Left lung (tissue), 14 donors: ENCODE data around the gene PACC1. TPM values are rescaled to one million over a fixed set of nuclear protein-coding genes. Genes with fewer than 3 reads are reported as not detected.

Experiments
- ATAC-seq: fragments of 200-7000 bp; cut with Tn5 transposase; one replicate; pipeline ENCODE4 v1.9.1; 2020; ENCODE audit warnings: moderate library complexity
- DNase-seq, 4 donors: peaks; one replicate each; pipeline ENCODE4 v3.0.0-alpha.2; 2013 to 2020
- H3K27ac ChIP-seq, 2 donors: fragments of 200-600 bp; sonication (generic) in 1 of 2; one replicate each; pipeline versions ENCODE4 v1.5.0 to v1.8.0; 2020 to 2021
- H3K27me3 ChIP-seq, 2 donors: fragments of 200-600 bp; sonication (generic) in 1 of 2; one replicate each; pipeline versions ENCODE4 v1.5.0 to v1.8.0; 2020 to 2021
- H3K36me3 ChIP-seq, 2 donors: fragments of 200-600 bp; sonication (generic) in 1 of 2; one replicate each; pipeline versions ENCODE4 v1.5.0 to v1.8.0; 2020 to 2021
- H3K4me1 ChIP-seq, 2 donors: fragments of 200-600 bp; one replicate each; pipeline ENCODE4 v1.8.0; 2021
- H3K4me3 ChIP-seq, 2 donors: fragments of 200-600 bp; sonication (generic) in 1 of 2; one replicate each; pipeline versions ENCODE4 v1.5.0 to v1.8.0; 2020 to 2021; ENCODE audit warnings: mild to moderate bottlenecking in 1 of 2
- H3K9me3 ChIP-seq, 2 donors: fragments of 200-600 bp; sonication (generic) in 1 of 2; one replicate each; pipeline versions ENCODE4 v1.5.0 to v1.8.0; 2020 to 2021
- intact Hi-C, 2 donors: fragments of 100-400 bp; cut with DNase I; formaldehyde crosslinking; loops; one replicate each; pipeline versions ENCODE4 v1.11.2 to v1.14.2; 2022
- long read RNA-seq, 12 donors: library from polyadenylated mRNA in 2 of 12; unstranded in 2 of 12; transcript quantifications; one replicate each; pipeline ENCODE4 v2.0.0 and lab custom pipeline, GENCODE V29; 2019 to 2026
- polyA plus RNA-seq, 6 donors: library from polyadenylated mRNA; unstranded; fragments of 120-200 nt; gene quantifications; one replicate each; pipeline ENCODE4 v1.2.1, GENCODE V29; 2013; ENCODE audit not compliant: insufficient read length in 6 of 6
- total RNA-seq, 2 donors: library from RNA; stranded (reverse); fragmentation: NEBNext Ultra II Directional; extraction: Animal tissue kit (Norgen Biotek cat#: 25700); gene quantifications; one replicate each; pipeline ENCODE4 v1.2.1, GENCODE V29; 2021
- TF ChIP-seq, protein P1 (sequence below), 2 donors: fragments of 200-600 bp; sonication (generic) in 1 of 2; IDR thresholded peaks; one replicate each; pipeline versions ENCODE4 v1.5.0 to v1.8.0; 2021; ENCODE audit warnings: antibody characterized with exemption in 2 of 2
- donor health status: DM: no; HTN: yes; CAD: no.
- donor health status: DM: no; HTN: no; CAD: no.

PACC1 gene
- total RNA-seq = 10 to 100 TPM in 1 of 2 donors, 1 to 10 TPM in 1; 7.2 to 11.6 TPM
- 1 to 10 TPM; 7.2 to 9.5 (median 7.6) TPM for polyA plus RNA-seq
- long read RNA-seq, donor 1, transcript TMEM206-201 (8 exons, 2,475 nt) = major isoform, 5 of 11 reads
- long read RNA-seq, donor 1, partial matches to known transcripts = 6 of 11 reads
- long read RNA-seq, donor 1, other reads (novel, unspliced or antisense) = 0 of 11 reads
- long read RNA-seq, donor 2, partial matches to known transcripts = 0 of 2 reads
- long read RNA-seq, donor 2, other reads (novel, unspliced or antisense) = 0 of 2 reads
- long read RNA-seq, donor 3, partial matches to known transcripts = 0 of 2 reads
- long read RNA-seq, donor 3, other reads (novel, unspliced or antisense) = 0 of 2 reads
- long read RNA-seq, donor 4, partial matches to known transcripts = 1 of 3 reads
- long read RNA-seq, donor 4, other reads (novel, unspliced or antisense) = 0 of 3 reads
- long read RNA-seq, donor 5, partial matches to known transcripts = 0 of 4 reads
- long read RNA-seq, donor 5, other reads (novel, unspliced or antisense) = 0 of 4 reads
- long read RNA-seq, donor 6, transcript TMEM206-201 (8 exons, 2,475 nt) = major isoform, 5 of 12 reads
- long read RNA-seq, donor 6, partial matches to known transcripts = 7 of 12 reads
- long read RNA-seq, donor 6, other reads (novel, unspliced or antisense) = 0 of 12 reads
- long read RNA-seq, donor 7, partial matches to known transcripts = 0 of 3 reads
- long read RNA-seq, donor 7, other reads (novel, unspliced or antisense) = 0 of 3 reads
- long read RNA-seq, donor 8, partial matches to known transcripts = 6 of 8 reads
- long read RNA-seq, donor 8, other reads (novel, unspliced or antisense) = 0 of 8 reads
- long read RNA-seq, donor 9 = 0 reads
- long read RNA-seq, donor 10, transcript TMEM206-201 (8 exons, 2,475 nt) = major isoform, 5 of 10 reads
- long read RNA-seq, donor 10, partial matches to known transcripts = 0 of 10 reads
- long read RNA-seq, donor 10, other reads (novel, unspliced or antisense) = 5 of 10 reads
- long read RNA-seq, donor 11, transcript TMEM206-201 (8 exons, 2,475 nt) = major isoform, 33 of 43 reads
- long read RNA-seq, donor 11, partial matches to known transcripts = 9 of 43 reads
- long read RNA-seq, donor 11, other reads (novel, unspliced or antisense) = 0 of 43 reads
- long read RNA-seq, donor 12, partial matches to known transcripts = 0 of 2 reads
- long read RNA-seq, donor 12, other reads (novel, unspliced or antisense) = 0 of 2 reads

DNA sequence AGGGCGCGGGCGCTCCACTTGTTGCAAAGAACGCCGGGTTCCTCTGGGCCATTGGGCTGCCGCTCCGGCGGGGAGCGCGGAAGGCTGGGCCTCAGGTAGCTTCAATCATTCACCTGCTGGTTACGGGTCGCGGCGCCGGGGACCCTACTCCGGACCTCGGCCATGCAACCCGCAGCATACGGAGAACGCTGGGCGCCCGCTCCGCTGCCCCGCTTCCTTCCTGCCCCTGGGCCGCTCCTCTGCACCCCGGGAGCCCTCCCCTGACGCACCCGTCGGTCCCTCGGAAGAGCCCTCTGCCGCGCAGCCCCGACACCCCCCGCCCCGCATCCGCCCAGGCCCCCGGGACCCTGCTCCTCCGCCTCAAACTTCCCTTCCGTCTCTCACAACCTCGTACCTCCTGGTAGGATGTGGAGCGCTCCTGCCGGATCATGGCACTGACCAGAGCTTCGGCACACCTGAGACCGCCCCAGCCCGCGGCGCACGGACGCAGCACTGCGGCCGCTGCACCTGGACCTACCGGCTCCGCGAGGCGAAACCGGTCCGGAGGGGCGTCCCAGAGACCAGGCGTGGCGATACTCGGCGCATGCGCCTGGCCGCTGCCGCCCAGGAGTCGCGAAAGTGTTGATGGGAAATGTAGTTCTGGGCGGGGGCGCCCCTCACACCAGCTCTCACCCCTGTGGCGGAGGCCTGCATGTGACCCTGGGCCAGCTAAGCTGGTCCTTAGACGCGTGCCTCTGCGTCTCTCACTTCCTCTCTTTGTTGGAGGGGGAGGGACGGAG is at the start of gene PACC1:
TSS of gene PACC1 (minus strand) at position 559 of the 779 bp plus-strand sequence. CDS start at position 430, 129 bp downstream.
- DNase-seq = peak; percentile 83 to 95 (median 94)
- ATAC-seq = peak; percentile 98
- TF ChIP-seq, protein P1, sequence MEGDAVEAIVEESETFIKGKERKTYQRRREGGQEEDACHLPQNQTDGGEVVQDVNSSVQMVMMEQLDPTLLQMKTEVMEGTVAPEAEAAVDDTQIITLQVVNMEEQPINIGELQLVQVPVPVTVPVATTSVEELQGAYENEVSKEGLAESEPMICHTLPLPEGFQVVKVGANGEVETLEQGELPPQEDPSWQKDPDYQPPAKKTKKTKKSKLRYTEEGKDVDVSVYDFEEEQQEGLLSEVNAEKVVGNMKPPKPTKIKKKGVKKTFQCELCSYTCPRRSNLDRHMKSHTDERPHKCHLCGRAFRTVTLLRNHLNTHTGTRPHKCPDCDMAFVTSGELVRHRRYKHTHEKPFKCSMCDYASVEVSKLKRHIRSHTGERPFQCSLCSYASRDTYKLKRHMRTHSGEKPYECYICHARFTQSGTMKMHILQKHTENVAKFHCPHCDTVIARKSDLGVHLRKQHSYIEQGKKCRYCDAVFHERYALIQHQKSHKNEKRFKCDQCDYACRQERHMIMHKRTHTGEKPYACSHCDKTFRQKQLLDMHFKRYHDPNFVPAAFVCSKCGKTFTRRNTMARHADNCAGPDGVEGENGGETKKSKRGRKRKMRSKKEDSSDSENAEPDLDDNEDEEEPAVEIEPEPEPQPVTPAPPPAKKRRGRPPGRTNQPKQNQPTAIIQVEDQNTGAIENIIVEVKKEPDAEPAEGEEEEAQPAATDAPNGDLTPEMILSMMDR (IDR thresholded peaks at IDR 0.05) = no peak
- intact Hi-C loops = no loop called here
- Histone ChIP-seq H3K27ac (peak within 1 kb of the TSS; percentile 51 to 70), H3K4me3 (peak within 1 kb of the TSS; percentile 88 to 90), H3K4me1 (peaks cover 0 to 42% of the 10 kb centered on the region in 2 donors), H3K9me3 (no peaks in the 10 kb centered on the region), H3K36me3 (peaks cover 0 to 16% of the 10 kb centered on the region in 2 donors), H3K27me3 (no peaks in the 10 kb centered on the region)

DNA sequence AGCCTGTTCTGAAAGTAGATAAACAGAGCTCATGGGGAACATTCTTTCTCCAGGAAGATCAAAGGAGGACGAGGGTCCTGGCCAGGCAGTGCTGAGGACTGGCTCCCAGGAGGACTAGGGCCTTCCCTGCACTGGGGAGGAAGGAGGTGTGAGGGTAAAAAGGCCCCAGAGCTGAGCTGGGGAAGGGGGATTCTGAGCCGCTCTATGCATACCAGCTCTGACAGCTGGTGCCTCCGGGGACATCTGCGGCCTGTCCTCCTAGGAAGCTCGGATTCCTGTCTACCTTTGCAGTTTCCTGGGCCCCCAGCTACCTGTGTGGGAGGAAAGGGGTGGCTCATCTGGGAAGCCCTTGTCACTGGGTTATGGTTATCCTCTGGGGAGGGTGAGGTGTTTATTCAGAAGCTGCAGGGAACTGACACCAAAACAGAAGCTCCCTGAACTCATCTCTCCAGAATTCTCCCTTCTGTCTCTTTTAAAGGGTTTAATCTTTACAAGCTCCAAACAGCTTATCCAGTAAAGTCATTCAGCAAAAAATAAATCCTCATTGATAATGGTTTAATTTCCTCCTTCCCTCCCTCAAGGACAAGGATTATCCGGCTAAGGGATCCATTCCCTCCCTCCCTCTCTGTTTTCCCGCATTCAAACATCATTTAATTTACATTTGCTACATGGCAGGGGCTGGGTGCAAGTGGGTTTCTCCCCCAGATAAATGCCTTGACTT is 49.0 kb upstream of the PACC1 start:
- TF ChIP-seq, protein P1 (IDR thresholded peaks at IDR 0.05) = no peak
- intact Hi-C loops = no loop called here
- no peak for ATAC-seq
- no peak overlapping the region for H3K4me3 ChIP-seq
- H3K27me3 ChIP-seq = no peaks in the 10 kb centered on the region
- H3K9me3 ChIP-seq = no peaks in the 10 kb centered on the region
- no peaks in the 10 kb centered on the region for H3K4me1 ChIP-seq
- H3K36me3 ChIP-seq = no peaks in the 10 kb centered on the region
- DNase-seq = no peak
- no peak overlapping the region for H3K27ac ChIP-seq

- no peaks in the 10 kb centered on the region for H3K4me1 ChIP-seq
- H3K9me3 ChIP-seq = no peaks in the 10 kb centered on the region
- no peak for DNase-seq
- intact Hi-C loops = no loop called here
- TF ChIP-seq, protein P1 (IDR thresholded peaks at IDR 0.05) = no peak
- no peak for ATAC-seq
- no peak overlapping the region for H3K4me3 ChIP-seq
- H3K36me3 ChIP-seq = no peaks in the 10 kb centered on the region
- H3K27ac ChIP-seq = no peak overlapping the region
- H3K27me3 ChIP-seq = no peaks in the 10 kb centered on the region
These were observed 47.4 kb upstream of the PACC1 start for GRCh38 chr1:212461916-212462660.

GRCh38 chr1:212460376-212460775 is 45.7 kb upstream of the PACC1 start:
- Histone ChIP-seq H3K4me1 (peaks cover 3 to 8% of the 10 kb centered on the region in 2 donors), H3K27me3 (no peaks in the 10 kb centered on the region), H3K4me3 (no peak overlapping the region), H3K27ac (no peak overlapping the region), H3K36me3 (no peaks in the 10 kb centered on the region), H3K9me3 (no peaks in the 10 kb centered on the region)
- TF ChIP-seq, protein P1 (IDR thresholded peaks at IDR 0.05) = no peak
- intact Hi-C loops = no loop called here
- DNase-seq (no peak), ATAC-seq (no peak)
